Kidney (tissue), 14 donors: ENCODE results near the gene DOCK7. TPM values are rescaled to one million over a fixed set of nuclear protein-coding genes. Genes with fewer than 3 reads are reported as not detected.

ENCODE experiments used
- DNase-seq, 5 donors: peaks; one replicate each; pipeline ENCODE4 v3.0.0-alpha.2; 2013 to 2020
- FAIRE-seq: peaks from 2 replicates; lab custom pipeline; 2012; peaks lifted over from hg19 to GRCh38; lab: Jason Lieb, UNC
- H3K27ac ChIP-seq, 2 donors: one replicate each; pipeline ENCODE4 v1.7.0; 2013; ENCODE audit warnings: low read depth in 2 of 2, low read length in 2 of 2, inconsistent platforms in 1 of 2
- H3K27me3 ChIP-seq: one replicate; pipeline ENCODE4 v1.7.1; 2013; ENCODE audit warnings: low read length, inconsistent platforms; ENCODE audit not compliant: control insufficient read depth, insufficient read depth
- H3K36me3 ChIP-seq, 3 donors: one replicate each; pipeline versions ENCODE4 v1.7.0 to v1.7.1; 2013; ENCODE audit warnings: low read length in 3 of 3, control low read depth in 1 of 3, inconsistent platforms in 1 of 3; ENCODE audit not compliant: insufficient read depth in 3 of 3, control insufficient read depth in 2 of 3
- H3K4me1 ChIP-seq, 3 donors: one replicate each; pipeline versions ENCODE4 v1.7.0 to v1.7.1; 2013; ENCODE audit warnings: low read length in 3 of 3, inconsistent platforms in 1 of 3, low read depth in 1 of 3; ENCODE audit not compliant: control insufficient read depth in 2 of 3, insufficient read depth in 2 of 3
- H3K4me3 ChIP-seq, 3 donors: one replicate each; pipeline versions ENCODE4 v1.7.0 to v1.8.1; 2013; ENCODE audit warnings: low read length in 3 of 3, control low read depth in 1 of 3, inconsistent platforms in 1 of 3
- H3K9ac ChIP-seq, 3 donors: one replicate each; pipeline versions ENCODE4 v1.7.0 to v1.7.1; 2013; ENCODE audit warnings: low read length in 3 of 3, control low read depth in 1 of 3, inconsistent platforms in 1 of 3
- H3K9me3 ChIP-seq, 3 donors: one replicate each; pipeline versions ENCODE4 v1.7.0 to v1.7.1; 2013; ENCODE audit warnings: low read length in 3 of 3, control low read depth in 1 of 3, inconsistent platforms in 1 of 3; ENCODE audit not compliant: control insufficient read depth in 2 of 3, insufficient read depth in 1 of 3
- intact Hi-C: fragments of 100-400 bp; cut with DNase I; formaldehyde crosslinking; loops from one replicate; pipeline ENCODE4 v1.11.1; 2022
- polyA plus RNA-seq: library from polyadenylated mRNA; stranded (reverse); fragments of 350-450 nt; fragmentation: Illumina TruSeq; extraction: RNeasy Lipid Tissue Mini Kit (QIAGEN cat#74804); gene quantifications from one replicate; pipeline ENCODE4 v1.2.3, GENCODE V29; 2014; ENCODE audit warnings: low read depth, low replicate concordance; ENCODE audit not compliant: insufficient read depth
- total RNA-seq: library from RNA; stranded (reverse); fragmentation: NEBNext Ultra II Directional; extraction: Animal tissue kit (Norgen Biotek cat#: 25700); gene quantifications from one replicate; pipeline ENCODE4 v1.2.1, GENCODE V29; 2021
- TF ChIP-seq, protein P1 (sequence below): IDR thresholded peaks from 3 replicates; pipeline ENCODE4 v1.5.1; 2012; ENCODE audit warnings: mild to moderate bottlenecking, moderate library complexity, borderline replicate concordance; ENCODE audit not compliant: insufficient read depth; ENCODE audit errors: extremely low read depth
- donor health status: control.
- donor health status: control.
- donor health status: control.
- donor health status: control.
- donor health status: control.
- donor health status: DM: yes; HTN: yes; CAD: no.
- donor health status: Normal renal cell carcinoma (clear cell type).

The DOCK7 gene
- total and polyA plus RNA-seq, 2 donors from 2014 or later: 11.0 to 34.0 TPM

DNA sequence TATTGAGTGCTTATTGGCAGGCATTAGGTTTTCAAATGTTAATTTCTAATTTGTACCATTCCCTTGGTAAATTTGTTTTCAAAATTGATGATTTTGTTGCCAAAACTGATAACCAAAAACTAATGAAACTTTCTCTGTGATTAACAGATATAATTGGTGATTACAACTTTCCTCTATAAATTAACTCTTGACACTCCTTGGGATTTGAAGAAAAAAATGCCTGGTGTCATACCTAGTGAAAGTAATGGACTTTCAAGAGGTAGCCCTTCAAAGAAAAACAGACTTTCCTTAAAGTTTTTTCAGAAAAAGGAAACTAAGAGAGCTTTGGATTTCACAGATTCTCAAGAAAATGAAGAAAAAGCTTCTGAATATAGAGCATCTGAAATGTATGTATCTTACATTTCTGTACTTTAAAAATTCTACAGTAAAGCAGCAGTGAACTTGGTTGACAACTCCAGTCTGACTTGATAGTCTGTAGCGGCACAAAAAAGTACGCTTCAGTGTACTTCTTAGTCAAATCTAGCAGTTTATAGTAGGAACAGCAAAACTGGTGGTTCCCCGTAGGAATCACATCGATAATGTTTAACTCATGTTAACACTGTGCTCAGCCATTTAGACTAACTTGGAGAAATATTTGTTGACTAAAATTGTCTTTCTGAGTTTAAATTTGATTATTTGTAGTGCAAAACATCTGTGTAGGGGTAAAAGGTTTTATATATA, 248.4 kb downstream of the DOCK7 start:
- no peak overlapping the region for H3K9ac ChIP-seq
- FAIRE-seq (no peak), DNase-seq (no peak)
- H3K4me1 ChIP-seq: peaks cover 0 to 16% (median 8%) of the 10 kb centered on the region in 3 donors
- no peaks in the 10 kb centered on the region for H3K27me3 ChIP-seq
- TF ChIP-seq, protein P1, sequence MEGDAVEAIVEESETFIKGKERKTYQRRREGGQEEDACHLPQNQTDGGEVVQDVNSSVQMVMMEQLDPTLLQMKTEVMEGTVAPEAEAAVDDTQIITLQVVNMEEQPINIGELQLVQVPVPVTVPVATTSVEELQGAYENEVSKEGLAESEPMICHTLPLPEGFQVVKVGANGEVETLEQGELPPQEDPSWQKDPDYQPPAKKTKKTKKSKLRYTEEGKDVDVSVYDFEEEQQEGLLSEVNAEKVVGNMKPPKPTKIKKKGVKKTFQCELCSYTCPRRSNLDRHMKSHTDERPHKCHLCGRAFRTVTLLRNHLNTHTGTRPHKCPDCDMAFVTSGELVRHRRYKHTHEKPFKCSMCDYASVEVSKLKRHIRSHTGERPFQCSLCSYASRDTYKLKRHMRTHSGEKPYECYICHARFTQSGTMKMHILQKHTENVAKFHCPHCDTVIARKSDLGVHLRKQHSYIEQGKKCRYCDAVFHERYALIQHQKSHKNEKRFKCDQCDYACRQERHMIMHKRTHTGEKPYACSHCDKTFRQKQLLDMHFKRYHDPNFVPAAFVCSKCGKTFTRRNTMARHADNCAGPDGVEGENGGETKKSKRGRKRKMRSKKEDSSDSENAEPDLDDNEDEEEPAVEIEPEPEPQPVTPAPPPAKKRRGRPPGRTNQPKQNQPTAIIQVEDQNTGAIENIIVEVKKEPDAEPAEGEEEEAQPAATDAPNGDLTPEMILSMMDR: no peak
- no peak overlapping the region for H3K27ac ChIP-seq
- intact Hi-C loops: no loop called here
- no peaks in the 10 kb centered on the region for H3K9me3 ChIP-seq
- H3K4me3 ChIP-seq: peak overlapping the region in 2 of 3 donors; percentile 16 to 43
- peaks cover 5 to 9% (median 8%) of the 10 kb centered on the region in 3 donors for H3K36me3 ChIP-seq

GRCh38 chr1:62438163-62438562, 250.0 kb downstream of the DOCK7 start:
- Histone ChIP-seq H3K27me3 (no peaks in the 10 kb centered on the region), H3K9ac (peak overlapping the region; percentile 39 to 91 (median 83)), H3K9me3 (no peaks in the 10 kb centered on the region), H3K27ac (no peak overlapping the region), H3K36me3 (peaks cover 5 to 8% (median 6%) of the 10 kb centered on the region in 3 donors), H3K4me1 (peaks cover 0 to 16% (median 8%) of the 10 kb centered on the region in 3 donors), H3K4me3 (peak overlapping the region; percentile 82 to 87 (median 84))
- intact Hi-C loops: no loop called here
- DNase-seq (peak in 2 of 5 donors; percentile 36 to 49), FAIRE-seq (no peak)
- TF ChIP-seq, protein P1: no peak

DNA sequence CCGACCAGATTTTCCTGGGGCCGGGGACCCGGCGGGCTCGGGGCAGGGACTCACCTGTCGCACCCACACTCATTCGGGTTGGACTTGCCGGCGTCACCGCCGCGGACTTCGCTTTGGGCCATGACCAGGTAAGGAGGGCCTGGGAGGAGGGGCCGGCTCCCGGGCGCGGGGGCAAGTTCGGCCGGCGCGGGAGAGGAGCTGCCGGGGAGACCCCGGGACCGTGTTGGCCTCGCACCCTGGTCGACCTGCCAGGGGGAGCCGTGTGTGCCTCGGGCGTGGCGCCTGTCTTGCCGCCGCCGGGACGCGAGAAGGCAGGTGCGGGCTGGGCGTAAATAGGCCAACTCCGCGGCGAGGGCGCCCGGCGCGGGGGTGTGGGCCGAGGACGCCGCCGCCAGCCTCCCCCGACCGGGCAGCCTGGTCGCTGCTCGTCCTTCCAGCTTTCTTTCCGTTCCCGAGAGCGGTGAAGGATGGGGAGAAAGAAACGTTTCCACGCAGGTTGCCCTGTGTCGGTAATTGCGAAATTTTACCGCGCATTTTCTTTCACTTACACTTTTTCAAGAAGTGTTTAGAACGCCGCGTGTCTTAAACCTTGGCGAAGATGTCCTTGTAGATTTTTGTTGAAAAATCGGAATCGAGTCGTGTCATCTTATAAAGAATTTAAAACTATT, 250.8 kb downstream of the DOCK7 start:
- FAIRE-seq (no peak), DNase-seq (peak in 3 of 5 donors; percentile 23 to 89 (median 89))
- no peaks in the 10 kb centered on the region for H3K9me3 ChIP-seq
- peak overlapping the region; percentile 82 to 87 (median 84) for H3K4me3 ChIP-seq
- TF ChIP-seq, protein P1: no peak
- H3K36me3 ChIP-seq: peaks cover 2 to 6% (median 6%) of the 10 kb centered on the region in 3 donors
- H3K4me1 ChIP-seq: peaks cover 0 to 16% (median 8%) of the 10 kb centered on the region in 3 donors
- H3K27ac ChIP-seq: peak overlapping the region; percentile 98 to 99
- intact Hi-C loops: no loop called here
- H3K27me3 ChIP-seq: no peaks in the 10 kb centered on the region
- peak overlapping the region; percentile 76 to 91 (median 83) for H3K9ac ChIP-seq
